Measurements from ENCODE around the gene GMCL2.

Gene GMCL2

DNA sequence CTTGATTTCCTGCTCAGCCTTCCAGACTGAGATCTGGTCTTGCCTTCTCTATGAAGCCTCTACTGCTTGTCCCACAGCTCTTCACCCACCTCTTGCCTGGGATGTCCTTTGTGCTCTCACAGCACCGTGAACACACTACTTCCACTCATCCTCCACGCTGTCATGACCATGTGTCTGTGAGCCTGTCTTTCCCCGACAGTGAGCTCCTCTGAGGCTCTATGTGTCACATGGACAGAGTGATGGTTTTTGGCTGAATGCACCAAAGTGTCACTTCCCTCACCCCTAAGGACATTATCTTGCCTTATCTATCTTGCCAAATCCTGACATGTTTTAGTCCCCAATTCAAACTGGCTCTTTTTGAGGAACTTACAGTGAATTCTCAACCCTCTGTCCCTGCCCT is 34.1 kb upstream of the GMCL2 start:
- no peak for DNase-seq

DNA sequence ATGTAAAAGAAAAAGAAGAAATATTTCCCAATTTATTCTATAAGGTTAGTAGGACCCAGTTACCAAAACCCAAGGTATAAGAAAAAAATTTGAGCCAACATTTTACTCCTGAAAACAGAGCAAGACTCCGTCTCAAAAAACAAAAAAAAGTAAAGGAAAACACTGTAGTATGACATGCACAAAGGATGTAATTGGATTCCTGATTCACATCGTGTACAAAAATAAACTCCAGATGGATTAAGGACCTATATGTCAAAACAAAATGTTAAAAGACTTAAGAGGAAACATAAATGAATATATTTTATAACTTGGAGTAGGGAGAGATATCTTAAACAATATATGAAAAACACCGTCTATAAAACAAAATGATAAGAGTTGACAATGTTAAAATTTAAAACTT is 31.7 kb upstream of the GMCL2 start:
- no peak for DNase-seq

DNA sequence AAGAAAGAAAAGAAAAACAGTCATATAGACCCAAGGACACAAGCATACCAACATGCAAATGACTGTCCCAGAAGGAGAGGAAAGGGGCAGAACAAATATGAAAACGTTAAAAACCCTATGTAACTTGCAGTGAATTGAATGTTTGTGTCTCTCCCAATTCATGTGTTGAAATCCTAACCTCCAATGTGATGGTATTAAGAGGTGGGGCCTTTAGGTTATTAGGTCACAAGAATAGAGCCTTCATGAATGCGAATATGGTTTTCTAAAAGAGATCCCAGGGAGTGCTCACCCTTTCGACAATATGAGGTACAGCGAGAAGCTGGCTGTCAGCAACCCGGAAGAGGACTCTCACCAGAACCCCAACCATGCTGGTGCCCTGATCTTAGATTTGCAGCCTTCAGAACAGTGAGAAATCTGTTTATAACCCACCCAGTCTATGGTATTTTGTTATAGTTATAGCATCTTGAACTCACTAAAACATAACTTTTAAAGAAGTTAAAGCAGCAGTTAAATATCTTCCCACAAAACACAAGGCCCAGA is 31.1 kb upstream of the GMCL2 start:
- no peak for DNase-seq

DNA sequence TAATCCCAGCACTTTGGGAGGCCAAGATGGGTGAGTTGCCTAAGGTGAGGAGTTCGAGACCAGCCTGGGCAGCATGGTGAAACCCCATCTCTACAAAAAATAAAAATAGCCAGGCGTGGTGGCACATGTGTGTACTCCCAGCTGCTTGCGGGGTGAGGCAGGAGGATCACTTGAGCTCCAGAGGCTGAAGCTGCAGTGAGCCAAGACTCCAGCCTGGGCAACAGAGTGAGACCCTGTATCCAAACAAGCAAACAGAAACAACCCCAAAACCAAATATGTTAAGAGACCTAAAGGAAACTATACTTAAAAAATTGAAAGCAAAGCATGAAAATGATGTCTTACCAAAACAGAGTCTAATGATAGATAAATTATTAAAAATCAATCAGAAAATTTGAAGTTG is 29.6 kb upstream of the GMCL2 start:
- DNase-seq, result no peak

DNA sequence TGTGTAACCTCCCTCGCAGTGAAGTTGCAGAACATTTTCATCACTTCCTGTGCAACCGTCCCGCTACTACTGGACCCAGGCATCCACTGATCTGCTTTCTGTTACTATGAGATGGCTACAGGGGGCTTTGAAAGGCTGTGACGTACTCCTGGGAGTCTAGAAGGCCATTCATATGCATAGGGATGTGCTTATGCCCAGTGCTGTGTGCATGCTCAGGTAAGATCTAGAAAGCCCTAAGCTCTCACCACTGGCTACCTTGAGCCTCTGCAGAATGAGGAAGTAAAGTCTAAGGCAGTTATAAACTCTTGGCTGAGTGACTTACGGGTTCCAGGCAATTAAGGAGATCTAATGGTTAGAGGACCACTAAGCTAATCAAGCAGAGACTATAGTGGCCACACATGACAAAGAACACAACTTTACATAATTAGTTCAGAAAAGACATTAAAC is 28.9 kb upstream of the GMCL2 start:
- DNase-seq, result no peak

DNA sequence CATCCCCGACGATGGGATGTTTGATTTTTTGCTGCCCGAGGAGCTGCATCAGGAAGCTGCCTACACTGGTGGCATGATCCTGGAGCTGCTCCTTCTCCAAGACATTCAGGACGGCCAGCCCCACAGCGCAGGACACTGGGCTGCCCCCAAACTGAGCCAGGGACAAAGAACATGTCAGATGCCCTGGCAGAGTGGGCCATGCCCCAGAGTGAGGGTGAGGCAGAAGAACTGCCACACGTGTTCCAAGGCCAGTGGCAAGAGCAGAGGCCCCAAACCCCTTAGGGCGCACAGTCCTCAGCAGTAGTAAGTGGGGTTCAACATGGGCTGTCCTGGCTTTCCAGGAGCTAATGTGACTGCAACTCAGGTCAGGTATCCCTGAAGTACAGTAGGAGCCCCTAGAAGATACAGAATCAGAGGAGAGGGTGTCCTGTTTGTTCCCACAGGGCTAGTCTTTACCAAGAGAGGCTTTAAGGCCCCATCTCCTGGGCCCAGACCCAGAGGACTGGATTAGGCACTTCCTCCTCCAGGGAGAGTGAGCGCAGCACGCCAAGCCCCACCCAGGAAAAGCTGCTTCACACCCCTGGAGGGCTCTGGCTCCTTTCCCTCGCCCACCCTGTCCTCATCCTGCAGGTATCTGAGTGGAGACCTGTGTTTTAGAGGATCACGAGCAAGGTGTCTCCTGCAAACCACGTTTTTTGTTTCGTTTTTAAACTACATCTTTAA is 28.3 kb upstream of the GMCL2 start:
- no peak for DNase-seq

DNA sequence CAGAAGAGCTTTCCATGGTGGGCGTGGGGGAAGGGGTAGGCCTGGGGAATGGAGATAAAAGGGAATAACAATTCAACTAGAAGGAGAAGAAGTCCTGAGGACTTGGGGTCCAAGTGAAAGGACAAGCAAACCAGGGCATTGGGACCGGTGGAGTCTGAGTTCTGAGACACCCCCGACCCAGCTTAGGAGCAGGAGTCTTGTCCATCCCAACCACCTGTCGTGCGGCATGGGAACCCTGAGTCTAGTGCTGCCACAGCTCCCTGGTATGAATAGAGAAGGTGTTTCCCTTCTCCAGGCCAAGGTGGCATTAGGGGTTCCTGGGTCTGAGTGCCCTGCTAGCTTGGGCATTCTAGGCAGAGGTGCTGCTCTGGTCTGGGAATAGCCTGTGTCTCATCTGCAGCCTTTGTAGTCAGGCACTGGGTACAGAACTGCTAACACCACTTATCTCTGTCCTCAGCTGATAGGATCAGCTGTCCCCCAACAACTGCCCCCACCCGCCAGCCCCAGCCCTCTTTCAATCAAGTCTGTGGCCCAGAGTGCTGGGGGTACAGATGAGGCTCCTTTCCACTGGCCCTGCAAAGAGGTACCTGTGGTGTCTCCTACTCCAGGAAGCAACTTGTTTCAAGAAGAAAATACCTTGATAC is 27.1 kb upstream of the GMCL2 start:
- no peak for DNase-seq

DNA sequence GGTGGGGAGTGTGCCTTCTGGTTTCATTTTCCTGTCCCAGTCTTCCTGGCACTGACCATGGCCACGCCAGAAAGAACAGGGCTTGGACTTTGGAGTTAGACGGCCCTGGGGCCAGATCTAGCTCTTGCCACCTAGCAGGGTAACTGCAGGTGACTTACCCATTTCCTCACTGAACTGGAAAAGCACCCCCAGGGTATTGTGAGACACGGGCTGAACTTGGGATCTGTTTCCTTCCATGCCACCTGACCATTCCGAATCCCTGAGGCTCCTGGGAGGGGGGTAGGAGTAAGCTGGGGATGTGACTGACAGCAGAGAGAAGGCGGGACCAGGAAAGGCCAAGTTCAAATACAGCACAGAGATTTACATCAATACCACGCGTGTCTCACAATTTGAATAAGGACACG is 26.6 kb upstream of the GMCL2 start:
- DNase-seq, result no peak

DNA sequence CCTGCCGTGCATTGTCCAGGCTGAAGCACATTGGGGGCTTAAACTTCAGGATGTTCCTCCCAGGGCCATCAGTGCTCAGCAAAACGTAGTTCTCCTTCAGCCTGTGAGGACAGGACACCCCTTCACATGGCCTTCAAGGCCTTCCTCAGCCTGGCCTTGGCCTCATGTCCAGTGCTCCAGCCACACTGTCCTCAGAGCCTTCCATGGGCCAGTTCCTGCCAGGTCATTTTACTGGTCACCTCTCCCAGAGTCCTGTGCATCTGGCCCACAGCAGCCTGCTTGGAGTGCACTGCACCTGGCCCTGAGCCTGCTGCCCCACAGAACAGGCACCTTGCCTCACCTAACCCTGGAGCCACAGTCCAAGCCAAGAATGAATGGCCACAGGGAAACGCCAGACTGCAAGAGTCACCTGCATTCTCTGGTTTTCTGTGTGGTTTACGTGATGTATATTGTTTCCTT is 25.9 kb upstream of the GMCL2 start:
- DNase-seq, result no peak

DNA sequence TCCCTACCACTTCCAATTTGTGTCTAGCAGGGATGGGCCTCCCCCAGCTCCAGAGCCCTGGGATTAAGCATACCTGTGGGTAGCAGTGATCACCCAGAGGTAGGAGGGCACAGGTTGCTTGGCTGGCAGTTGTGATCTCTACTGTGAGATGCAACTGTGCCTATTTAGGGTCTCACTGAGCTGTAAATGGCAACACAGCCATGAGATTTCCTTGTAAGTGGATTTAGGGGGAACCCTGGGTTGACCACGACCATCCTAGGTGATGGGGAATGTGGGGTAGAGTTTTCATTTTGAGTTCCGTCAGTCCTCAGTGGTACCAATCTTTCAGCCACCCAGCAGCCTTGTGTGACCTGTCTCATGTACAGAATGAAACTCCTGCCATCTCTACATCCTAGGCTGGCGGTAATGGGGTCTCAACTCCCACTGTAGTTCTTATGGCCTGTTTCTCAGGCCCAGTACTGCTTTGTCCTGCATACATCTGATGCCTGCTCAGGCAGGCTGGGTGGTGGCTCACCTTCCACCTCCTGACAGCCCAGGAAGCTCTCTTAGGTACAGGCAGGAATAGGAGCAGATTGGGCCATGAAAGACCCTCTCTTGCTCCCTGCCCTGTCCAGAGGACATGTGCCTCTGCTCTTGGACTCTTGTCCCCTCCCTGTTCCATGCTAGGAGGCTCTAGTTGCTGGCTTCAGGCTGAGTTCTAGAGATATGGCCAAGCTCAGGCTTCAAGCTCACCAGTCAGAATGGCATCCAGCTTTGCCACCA is 25.3 kb upstream of the GMCL2 start:
- no peak for DNase-seq

DNA sequence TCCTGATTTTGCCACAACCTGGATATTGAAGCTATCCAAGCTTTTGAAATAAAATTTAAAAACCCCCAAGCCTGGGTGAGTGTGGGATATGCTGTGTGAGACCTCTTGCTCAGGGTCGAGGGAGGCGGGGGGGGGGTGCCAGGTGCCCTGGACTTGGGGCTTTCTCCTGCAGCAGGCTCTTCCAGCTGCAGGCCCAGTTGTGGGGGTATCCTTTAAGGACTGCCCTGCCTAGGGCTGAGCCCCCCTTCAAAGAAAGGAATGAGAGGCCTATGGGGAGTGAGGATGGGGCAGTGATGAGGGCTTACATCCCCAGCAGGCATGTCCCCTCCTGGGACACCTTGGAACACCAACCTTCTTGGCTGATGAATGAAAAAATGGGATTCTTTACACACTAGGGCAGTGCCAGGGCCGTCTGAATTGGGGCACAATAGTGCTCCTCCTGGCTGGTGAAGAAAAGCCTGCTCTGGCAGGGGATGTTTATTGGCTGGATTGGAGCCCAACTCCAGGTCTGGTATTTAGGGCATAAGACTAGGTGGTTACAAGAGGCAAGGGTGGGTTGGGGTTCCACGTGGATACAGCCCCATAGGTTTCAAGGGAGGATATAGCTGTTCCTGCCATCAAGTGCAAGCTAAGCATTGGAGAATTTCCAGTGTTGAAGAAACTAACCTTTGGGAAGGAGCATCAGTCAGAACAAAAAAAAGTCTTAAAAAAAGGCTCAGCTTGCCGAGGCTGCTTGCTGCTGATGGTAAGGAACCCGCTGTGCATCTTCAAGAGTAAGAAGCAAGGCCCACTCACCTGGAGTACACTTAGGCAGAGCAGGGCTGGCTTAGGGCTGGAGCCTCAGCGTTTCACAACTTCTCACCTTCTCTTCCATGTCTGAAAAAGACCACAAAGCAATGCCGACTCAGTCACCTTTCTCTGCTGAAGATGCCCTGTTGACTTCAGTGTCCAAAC is 24.2 kb upstream of the GMCL2 start:
- DNase-seq, result no peak

DNA sequence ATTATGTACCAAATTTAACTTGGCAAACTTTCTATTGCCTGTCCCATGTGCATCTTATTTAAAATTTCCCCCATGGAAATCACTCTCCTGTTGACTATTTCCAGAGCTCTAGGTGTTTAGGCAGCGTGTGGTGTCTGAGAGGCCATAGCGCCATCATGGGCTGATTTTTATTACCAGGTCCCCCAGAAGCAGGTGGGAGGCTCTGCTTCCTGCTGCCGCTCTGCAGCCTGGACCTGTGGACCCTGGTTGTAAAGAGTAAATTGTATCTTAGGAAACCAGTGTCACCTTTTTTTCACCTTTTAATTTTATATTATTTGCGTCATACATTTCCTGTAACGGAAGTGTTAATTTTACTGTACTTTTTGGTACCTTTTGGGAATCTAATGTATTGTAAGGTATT is 23.5 kb upstream of the GMCL2 start:
- no peak for DNase-seq

DNA sequence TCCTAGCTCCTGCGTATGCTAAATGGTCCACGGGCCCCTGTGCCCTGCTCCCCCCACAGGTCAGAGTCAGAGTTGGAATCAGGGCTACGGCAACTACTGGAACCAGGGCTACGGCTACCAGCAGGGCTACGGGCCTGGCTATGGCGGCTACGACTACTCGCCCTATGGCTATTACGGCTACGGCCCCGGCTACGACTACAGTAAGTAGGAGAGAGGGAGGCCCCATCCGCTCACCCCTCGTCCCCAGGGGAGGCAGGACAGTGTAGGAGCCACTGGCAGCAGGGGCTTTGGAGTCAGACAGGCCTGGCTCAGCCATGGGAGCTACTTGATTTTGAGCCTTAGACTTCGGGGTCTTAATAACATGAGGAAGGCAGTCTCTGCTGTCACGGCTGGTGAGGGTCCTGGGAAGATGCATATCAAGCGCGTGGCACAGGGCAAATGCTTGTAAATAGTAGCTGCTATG is 22.9 kb upstream of the GMCL2 start:
- DNase-seq, result no peak

DNA sequence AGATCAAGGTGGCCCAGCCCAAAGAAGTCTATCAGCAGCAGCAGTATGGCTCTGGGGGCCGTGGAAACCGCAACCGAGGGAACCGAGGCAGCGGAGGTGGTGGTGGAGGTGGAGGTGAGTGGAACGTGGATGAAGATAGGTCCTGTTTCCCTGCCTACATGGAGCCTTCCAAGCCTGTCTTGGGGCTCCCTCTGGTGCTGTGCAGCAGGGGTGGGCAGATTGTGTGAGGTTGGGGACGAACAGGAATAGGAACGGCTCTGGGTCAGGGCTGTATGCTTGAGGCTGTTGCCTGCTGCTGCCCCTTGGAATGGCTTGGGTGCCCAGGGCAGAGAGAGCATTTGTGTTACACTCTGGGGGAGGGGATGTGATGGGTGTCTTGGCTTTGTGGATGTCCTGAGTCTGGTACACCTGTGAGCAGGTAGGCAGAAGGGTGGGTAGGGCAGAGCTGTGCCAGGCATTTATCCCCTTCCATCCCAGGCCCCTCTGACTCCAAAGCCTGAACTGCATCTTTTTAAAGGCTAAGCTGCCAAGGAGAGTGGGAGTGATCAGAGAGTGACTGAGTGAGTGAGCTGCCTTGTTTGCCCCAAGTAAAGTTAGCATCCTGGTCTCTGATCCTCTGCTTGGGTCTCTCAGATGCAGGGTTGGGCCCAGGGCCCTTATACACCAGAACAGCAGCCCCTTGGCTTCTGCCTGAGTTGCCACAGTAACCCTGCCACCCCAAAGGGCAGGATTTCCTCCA is 22.3 kb upstream of the GMCL2 start:
- no peak for DNase-seq

DNA sequence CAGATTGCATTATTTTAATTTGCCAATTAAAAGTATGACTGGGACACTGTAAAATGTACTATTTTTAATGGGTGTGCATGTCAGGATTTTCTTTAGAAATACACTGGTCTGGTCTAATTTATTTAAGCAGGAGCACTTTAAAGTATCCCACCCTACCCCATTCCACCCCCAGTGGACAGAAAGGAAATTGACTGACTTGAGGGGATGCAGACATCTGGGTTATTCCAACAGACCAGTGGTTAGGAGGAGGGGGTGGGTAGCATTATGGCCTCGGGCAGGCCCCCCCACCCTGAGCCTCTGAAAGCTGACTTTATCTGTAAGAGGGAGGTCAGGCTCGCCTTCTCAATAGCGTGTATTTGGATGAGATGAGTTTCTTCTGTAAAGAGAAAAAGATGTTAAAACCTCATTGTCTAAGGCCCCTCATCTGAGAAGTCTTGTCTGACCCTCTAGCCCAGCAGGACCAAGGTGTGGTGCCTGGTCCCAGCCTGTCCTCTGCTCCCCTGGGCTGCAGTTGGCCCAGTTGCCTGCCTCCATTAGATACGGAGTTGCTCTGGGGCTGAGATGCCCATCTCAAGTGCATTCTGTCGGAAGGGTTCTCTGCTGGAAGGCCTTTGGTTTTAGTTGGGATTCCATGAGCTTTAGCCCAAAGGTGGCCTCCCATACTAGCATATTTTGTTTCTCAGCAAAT is 21.5 kb upstream of the GMCL2 start:
- peak; percentile 68 for DNase-seq

DNA sequence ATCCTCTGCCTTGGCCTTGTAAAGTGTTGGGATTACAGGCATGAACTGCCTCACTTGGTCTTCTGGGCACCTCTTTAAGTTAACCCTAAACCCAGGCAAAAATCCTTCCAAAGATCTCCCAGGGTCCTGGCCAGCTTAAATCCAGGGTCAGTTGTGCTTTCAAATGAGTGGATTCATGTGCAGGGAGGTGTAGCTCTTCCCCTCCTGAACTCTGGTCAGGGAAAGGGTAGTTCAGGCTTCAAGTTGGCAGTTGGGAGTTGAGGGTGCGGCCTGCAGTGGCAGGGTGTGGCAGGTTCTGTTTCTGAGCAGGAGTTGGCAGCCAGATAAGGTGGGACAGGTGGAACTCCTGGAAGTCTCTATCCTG is 20.7 kb upstream of the GMCL2 start:
- DNase-seq, result no peak

DNA sequence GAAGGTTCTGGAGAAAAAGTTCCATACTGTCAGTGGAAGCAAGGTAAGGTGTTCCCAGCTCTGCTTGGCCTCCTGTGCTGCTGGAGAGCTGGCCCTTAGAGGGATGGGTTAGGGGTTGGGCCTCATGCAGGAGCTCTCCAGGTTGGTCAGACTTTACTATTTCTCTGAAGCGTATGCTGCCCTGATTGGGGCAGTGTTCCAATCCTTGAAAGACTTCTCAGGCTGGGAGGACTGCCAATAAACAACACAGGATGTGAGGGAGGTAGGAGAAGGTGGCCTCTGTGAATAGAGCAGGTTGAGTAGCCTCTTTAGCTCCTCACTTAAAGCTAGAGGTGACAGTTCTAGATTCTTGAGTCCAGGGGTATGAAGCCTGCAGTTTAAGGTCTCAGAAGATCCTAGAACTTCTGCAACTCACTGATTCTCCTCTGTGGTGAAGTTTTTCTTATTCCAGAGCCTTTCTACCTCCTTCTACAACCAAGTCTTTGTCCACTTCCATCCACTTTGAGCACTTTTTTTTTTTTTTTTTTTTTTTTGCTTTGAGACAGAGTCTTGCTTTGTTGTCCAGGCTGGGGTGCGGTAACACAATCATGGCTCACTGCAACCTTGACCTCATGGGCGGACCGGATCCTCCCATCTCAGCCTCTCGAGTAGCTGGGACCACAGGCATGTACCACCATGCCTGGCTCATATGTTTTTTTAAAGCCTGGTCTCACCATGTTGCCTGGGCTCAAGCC is 20.2 kb upstream of the GMCL2 start:
- DNase-seq, result no peak

DNA sequence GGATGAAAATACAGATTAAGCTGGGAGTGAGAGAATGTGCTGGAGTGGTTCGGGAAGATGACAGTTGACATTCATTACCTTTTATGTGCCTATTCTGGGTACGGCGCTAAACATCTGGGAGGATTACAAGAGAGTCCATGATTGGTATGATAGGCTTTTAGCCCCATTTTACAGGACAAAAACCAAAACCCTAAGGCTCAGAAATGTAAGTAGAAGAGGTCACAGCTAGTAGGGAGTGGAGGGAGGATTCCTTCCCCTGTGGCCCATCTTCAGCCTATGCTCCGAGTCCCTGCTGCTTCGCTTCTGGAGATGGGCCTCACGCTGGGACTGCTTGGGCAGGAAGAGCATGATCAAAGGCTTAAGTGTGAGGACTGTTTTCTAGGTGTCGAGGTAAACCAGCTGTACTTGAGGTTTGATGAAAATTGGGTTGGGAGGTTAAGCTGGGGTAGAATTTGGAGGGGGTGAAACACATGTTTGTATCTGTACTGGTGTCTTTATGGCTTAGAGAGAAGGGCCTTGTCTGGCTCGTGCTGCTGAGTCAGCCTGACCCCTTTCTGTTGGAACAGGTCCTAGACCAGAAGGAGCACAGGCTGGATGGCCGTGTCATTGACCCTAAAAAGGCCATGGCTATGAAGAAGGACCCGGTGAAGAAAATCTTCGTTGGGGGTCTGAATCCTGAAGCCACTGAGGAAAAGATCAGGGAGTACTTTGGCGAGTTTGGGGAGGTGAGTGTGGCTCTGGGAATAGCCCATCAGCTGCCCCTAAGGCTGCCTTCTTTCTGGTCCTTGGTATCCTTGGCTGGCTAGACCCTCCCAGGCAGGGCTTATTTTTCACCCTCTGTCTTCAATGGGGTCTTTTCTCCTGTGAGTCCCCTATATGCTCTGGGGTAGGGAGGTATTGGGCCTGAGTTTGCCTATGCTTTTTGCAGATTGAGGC is 19.3 kb upstream of the GMCL2 start:
- no peak for DNase-seq

DNA sequence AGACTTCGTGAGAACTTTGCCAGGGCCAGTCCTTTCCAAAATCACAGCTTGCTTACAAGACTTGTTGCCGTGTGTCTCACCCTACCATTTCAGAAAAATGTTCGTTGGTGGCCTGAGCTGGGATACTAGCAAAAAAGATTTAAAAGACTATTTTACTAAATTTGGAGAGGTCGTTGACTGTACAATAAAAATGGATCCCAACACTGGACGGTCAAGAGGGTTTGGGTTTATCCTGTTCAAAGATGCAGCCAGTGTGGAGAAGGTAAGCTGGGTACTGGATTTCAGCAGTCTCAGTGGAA is 18.5 kb upstream of the GMCL2 start:
- no peak for DNase-seq
